ENCODE results near the gene CDIPT.

The CDIPT gene

GRCh38 chr16:29849505-29849904, 13.5 kb downstream of the CDIPT start:
- no peak for TF ChIP-seq CTCF (IDR thresholded peaks at IDR 0.05; ENCODE audit: insufficient read depth, low read depth, low read length, missing control alignments)
- DNase-seq (ENCODE audit: low read depth) = no peak

GRCh38 chr16:29848420-29849297, 14.4 kb downstream of the CDIPT start:
- TF ChIP-seq CTCF (IDR thresholded peaks at IDR 0.05; ENCODE audit: insufficient read depth, low read depth, low read length, missing control alignments) = peak; percentile 89
- DNase-seq (ENCODE audit: low read depth) = peak; percentile 69
- H3K4me3 ChIP-seq (ENCODE audit: low read length) = no peak overlapping the region

More at GRCh38 chr16:29849505-29849904, 13.5 kb downstream of the CDIPT start:
- no peak overlapping the region for H3K4me3 ChIP-seq (ENCODE audit: low read length)

DNA sequence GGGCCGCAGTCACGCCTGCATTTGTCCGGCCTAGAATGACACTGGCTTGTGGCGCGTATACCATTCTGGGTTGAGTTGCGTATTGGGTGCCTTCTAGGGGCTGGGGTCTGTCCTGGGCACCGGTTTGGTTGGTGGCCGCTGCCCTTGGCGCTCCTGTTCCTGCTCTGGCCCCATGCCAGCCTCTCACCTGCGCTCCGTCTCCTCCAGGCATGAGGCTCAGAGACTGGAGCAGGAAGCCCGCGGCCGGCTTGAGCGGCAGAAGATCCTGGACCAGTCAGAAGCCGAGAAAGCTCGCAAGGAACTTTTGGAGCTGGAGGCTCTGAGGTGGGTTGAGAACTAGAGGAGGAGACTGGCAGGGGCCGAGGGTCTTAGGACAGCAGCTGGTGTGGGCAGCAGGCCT, 17.4 kb downstream of the CDIPT start:
- no peak for TF ChIP-seq CTCF (IDR thresholded peaks at IDR 0.05; ENCODE audit: insufficient read depth, low read depth, low read length, missing control alignments)
- H3K4me3 ChIP-seq (ENCODE audit: low read length) = no peak overlapping the region
- DNase-seq (ENCODE audit: low read depth) = no peak

DNA sequence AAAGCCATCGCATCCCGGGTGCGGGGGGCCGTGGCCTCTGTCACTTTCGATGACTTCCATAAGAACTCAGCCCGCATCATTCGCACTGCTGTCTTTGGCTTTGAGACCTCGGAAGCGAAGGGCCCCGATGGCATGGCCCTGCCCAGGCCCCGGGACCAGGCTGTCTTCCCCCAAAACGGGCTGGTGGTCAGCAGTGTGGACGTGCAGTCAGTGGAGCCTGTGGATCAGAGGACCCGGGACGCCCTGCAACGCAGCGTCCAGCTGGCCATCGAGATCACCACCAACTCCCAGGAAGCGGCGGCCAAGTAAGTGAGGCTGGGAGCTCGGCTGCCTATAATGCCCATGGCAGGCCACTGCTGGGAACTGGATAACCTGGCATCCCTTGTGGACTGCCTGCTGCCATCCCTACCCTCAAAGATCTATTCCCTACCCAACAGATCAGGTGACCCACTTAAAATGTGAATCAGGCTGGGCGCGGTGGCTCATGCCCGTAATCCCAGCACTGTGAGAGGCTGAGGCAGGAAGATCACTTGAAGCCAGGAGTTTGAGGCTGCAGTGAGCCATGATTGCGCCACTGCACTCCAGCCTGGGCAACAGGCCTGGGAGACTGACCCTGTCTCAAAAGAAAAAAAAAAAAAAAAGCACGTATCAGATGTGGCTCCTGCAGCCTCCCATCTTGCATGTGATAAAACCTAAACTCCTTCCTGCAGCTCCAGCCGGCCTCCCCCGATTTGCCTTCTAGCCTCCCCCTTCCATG, 18.3 kb downstream of the CDIPT start:
- DNase-seq (ENCODE audit: low read depth) = peak; percentile 14
- no peak overlapping the region for H3K4me3 ChIP-seq (ENCODE audit: low read length)

GRCh38 chr16:29843931-29844330, 19.1 kb downstream of the CDIPT start:
- no peak for DNase-seq (ENCODE audit: low read depth)
- no peak for TF ChIP-seq CTCF (IDR thresholded peaks at IDR 0.05; ENCODE audit: insufficient read depth, low read depth, low read length, missing control alignments)
- no peak overlapping the region for H3K4me3 ChIP-seq (ENCODE audit: low read length)

More for the DNA sequence above, 18.3 kb downstream of the CDIPT start:
- TF ChIP-seq CTCF (IDR thresholded peaks at IDR 0.05; ENCODE audit: insufficient read depth, low read depth, low read length, missing control alignments) = no peak

DNA sequence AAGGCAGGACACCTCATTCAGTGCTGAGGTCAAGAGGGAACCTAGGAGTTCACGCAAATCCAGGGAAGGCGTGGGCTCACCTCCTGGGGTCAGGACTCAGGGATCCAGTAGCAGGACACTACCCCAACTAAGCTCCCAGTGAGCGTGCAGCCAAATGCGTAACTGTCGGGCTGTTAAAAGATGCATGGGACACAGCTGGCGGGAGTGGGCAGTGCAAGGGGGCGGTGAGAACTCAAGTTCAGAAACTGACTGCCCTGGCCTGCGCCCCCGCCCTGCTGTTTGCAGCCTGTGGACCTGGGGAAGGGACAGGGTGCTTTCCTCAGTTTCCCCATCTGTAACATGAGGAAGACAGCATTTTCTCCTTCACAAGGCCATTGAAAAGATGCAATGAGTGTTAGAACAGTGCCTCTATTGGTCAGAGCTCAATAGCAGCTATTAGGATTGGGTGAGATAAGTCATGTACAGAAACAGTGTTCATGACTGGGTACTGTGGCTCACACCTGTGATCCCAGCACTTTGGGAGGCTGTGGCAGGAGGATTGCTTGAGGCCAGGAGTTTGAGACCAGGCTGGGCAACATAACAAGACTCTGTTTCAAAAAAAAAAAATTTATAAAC, 20.2 kb downstream of the CDIPT start:
- DNase-seq (ENCODE audit: low read depth) = no peak
- H3K4me3 ChIP-seq (ENCODE audit: low read length) = no peak overlapping the region
- no peak for TF ChIP-seq CTCF (IDR thresholded peaks at IDR 0.05; ENCODE audit: insufficient read depth, low read depth, low read length, missing control alignments)

Data from epithelial cell of esophagus (primary cell).